Right kidney (tissue), 1 donor: Measurements from ENCODE around the gene HMGN3.

Experiments
- DNase-seq: peaks from one replicate; pipeline ENCODE4 v3.0.0-alpha.2; 2016

Gene HMGN3

DNA sequence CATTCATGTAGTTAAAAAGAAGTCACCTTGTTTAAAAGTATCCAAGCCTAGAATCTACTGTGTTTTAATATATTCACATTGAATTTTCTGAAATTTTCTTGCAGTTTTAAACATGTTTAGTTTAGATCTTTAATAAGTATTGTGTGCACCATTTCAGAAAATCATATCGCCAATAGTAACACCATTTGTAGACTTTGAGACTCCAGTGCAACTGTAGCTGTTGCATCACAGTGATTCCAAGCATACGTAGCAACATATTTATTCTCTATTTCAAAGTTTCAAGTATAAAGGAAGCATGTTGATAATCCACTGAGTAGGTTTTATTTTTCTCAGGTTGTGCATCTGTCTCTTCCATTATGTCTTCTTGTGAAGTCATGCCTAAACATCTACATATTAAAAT, 46.4 kb downstream of the HMGN3 start:
- no peak for DNase-seq

DNA sequence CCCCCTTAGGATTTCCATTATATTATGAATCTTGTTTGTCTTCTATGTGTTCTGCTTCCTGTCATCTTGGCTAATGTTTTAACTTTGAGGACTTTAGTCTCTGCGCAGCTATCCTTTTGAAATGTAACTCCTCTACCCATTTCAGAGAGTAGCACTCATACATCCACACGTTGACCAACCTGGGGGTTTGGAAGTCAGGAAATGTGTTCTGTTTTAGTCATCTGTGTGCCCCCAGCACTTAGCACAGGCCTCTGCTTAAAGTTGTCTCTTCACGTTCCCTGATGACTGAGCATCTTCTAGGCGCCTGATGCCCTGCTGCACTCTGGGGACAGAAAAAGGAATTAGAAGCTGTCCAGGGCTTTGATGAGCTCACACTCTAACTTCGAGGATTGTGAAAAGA, 47.9 kb downstream of the HMGN3 start:
- DNase-seq, result peak; percentile 6

DNA sequence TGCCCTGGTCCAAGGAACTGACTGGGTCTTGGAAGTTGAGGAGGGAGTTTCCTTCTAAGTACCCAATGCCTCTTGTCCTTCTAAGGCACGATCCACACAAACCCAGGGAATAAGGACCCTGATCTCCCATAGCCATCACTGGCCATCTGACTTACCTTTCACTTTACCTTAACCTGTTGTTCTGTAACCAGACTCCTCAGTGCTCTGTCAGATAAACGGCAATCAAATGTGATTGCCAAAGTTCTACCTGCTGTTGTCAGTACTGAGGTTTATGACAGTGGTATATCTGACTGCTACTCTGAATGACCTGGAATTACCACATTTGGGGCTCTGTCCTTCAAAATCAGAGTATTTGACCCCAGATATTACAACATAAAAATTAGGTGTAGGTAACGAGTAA, 49.8 kb downstream of the HMGN3 start:
- no peak for DNase-seq

DNA sequence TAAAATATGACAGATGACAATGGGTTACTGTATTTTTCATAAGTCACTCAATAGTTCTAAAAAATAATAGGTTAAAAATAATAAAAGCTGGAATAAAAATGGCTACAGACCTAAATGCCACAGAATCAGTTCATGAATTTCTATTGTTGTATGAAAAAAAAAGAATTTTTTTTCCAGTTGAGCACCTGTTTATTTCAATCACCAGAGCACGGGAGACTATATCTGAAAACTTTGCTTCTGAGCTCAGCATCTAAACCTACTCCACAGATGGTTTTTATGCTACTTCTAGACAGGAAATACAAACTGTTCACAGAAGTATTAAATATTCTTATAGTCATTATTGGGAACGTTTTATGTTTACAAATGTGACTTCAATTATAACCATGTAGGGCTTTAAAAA, 50.4 kb downstream of the HMGN3 start:
- no peak for DNase-seq

DNA sequence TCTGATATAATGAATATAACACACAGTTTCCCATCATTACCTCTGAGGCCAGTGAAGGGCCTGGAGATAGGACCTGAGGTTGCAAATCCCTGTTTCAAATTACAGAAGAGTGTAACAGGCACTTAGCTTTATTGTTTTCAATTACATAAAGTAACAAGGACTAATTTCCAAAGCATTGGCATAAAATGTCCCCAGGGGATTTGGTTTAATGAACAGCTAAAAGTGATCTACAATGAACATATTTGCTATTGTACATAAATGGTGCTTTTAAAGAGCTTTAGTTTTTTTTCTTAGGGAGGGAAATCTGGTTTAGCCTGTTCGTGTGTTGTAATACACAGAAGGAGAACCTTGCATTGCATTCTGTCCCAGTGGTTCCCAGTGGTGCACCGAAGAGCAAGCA, 54.4 kb downstream of the HMGN3 start:
- DNase-seq, result no peak

DNA sequence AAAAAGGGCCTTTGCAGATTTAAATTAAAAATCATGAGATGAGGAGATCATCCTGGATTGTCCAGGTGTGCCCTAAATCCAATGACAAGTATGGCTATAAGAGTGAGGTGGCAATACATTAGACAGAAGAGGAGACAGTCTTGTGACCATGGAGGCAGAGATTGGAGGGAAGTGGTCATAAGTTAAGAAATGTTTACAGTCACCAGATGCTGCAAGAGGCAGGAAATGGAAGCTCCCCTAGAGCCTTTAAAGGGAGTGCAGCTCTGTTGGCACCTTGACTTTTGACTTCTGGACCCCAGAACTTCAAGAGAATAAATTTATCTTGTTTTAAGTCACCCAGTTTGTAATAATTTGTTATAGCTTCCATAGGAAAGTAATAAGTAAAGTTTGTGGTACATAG, 61.1 kb downstream of the HMGN3 start:
- no peak for DNase-seq

DNA sequence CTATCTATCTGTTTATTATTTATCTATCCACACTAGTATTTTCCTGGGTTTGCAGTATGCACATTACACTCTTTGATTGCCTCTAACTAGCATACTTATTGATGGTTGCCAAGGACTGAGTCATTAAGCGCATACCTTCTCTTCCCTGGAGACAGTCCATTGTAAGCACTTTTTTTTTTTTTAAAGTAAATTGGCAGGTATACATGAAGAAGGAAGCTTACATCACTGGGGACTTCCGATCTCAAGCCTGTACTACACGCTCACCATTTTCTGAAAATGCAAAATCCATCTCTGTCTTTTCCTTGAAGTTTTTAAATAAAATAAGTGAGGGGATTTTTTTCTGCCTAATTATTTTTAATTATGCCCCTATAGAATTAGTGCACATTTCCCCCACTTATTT, 63.5 kb downstream of the HMGN3 start:
- no peak for DNase-seq

DNA sequence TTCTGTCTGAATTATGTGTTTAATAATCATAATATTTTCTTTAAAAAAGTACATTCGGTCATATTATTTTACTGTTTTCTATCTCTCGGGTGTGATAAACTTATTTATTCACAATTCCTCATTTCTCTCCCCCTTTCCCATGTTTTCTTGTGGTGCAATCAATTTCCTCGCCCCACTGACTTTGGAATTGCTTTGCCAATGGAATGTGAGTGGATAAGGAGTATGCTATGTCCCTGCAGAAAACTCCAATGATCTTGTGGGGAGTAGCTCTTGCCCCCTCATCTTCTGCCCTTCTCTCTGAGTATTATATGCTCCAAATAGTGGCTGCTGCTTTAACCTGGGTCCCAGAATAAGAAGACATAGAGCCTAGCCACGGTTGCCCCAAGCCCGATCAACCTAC, 64.1 kb downstream of the HMGN3 start:
- DNase-seq, result no peak

DNA sequence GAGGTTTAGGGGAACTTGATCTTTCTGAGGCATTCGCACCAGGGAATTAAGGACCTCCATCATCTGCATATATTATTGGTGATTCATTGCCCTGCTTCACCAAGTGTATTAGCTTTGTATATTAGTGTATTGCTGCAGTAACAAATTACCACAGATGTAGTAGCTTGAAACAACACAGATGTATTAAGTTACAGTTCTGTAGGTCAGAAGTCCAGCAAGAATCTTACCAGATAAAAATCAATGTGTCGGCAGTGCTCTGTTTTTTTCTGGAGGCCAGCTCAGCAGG, 65.8 kb downstream of the HMGN3 start:
- DNase-seq, result no peak

DNA sequence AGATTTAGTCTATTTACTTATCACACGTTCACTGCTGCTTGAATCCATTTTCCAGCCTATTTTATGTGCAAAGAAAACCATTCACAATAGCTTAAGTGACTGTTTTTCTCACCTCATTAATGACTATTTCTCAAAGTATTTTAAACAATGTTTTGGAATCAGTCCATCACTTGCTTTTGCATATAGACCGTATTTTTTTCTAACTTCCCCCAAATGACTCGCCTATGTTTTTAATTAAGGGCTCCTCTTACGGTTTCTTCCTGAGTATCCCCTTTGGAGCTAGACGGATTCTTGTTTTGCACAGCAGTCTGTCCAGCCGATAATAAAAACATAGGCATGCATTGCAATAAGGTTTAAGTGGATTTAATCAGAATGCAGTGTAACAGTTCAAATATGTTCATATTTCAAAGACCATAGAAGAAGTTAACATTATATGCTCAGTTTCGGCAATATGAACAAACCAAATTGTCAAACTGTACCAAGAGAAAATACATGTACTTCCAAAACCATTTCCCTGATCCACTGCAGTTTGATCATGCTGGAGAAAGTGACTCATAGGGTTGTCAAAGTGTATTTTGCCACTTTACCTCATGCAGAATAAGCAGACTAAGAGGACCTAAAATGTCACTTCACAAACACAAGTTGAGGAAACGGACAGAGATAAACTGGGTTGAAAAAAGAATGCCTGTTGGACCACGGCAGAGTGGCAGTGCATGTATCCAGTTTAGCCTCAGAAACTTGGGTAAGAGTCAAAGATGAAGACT, 66.4 kb downstream of the HMGN3 start:
- no peak for DNase-seq

DNA sequence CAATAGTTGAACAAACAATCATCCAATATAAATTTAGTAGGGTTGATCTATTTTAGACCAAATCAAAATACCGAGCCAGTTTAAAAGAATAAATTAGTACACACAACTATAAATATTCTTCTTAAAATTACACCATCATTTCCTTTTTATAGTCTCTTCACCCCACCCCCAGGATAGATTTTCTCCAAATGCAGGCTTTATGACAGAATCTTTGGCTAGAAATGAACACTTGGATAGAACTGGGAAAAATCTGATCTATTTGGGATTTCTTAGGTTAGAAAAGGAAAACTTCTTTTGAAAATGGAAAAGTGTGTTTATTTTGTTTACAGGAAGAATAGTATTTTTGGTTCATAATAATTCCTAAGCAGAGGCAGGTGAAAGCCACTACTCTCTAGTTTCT, 74.6 kb downstream of the HMGN3 start:
- DNase-seq, result no peak

DNA sequence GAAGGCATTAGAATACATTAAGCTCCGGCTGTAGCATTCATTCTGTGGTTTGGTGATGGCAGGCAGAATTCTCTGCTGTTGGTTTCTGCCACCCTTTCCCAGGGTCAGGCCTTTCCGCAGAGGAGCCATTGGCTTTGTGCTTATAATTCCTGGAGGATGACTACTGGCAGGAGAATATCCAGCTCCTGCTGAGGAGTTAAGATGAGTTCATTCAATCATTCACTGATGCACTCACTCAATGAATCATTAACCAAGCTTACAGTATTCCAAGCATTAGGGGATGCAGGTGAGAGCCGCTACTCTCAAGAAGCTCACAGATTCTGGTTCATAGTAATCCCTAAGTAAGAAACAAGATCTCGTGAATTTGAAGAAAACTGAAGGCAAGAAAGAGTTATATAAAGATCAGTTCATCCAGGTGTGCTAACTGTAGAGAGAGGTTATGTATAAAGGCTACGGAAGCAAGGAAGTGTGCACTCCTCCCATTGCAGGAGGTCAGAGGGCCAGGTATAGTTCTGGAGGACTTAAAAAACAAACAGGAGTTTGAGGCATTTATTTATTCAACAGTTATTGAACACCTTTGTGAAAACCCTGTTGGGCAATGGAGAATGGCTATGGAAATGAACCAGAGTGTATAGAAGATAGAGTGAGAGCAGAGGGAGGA, 75.5 kb downstream of the HMGN3 start:
- peak; percentile 18 for DNase-seq

DNA sequence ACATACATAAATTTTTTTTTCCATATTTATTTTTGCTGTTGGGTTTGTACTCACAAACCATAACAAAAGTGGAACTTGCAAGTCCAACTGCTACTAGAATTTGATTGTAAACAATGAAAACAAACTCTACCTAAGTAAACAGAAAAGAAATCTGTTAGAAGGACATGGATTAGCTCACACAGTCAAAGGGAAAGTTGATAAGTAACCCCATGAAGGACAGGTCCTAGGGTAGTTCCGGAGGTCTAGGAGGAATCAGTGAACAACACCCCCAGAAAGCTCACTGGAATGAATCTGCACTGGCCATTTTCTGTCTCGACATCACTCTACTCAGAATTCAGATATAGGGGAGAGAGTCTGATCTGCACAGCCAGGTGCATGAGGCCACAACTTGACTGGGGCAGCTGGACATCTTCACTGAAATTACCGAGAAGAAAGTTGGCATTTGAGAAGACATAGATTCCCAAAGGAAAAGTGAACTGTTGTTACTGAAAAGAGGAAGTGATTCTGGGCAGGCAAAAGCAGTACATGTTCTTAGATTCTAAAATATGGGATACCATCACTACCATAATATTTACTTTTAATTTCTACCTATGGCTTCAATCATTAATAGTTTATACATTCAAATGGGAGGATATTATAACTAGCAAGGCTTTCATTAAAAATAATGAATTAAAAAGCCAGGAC, 76.4 kb downstream of the HMGN3 start:
- DNase-seq, result no peak

DNA sequence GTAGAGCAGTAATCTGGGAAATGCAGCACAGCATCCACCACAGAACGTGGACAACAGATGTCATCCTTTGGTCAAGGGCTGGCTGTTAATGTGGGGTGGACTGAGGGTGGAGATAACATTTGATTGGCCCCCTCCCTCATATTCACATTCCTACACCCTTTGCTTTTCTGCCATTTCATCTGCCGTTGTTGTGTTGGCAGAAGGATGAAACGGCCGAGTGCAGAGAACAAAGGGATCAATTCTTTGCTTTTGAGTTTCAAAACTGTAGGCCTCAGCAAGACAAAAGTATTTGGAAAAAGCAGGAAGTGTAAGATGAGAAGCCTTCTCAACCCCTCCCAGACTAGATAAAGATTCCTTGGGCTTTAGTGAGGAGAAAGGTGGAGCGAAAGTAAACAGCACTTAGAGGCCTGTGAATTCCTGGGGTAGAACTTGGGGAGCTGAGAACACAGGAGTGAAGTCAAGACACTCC, 82.2 kb downstream of the HMGN3 start:
- DNase-seq, result no peak
